SJCRH30 (cell line): ENCODE results near the gene PAX7. TPM values are rescaled to one million over a fixed set of nuclear protein-coding genes. Genes with fewer than 3 reads are reported as not detected.

Source experiments
- DNase-seq, 2 experiments: peaks; one replicate each; pipeline ENCODE4 v3.0.0-alpha.2; 2015 to 2020
- H3K27ac ChIP-seq: fragments of 250-450 bp; sonication (Bioruptor Pico); 2 replicates; pipeline ENCODE4 v1.5.1; 2020; ENCODE audit warnings: mild to moderate bottlenecking, moderate library complexity
- H3K27me3 ChIP-seq: fragments of 250-450 bp; sonication (Bioruptor Pico); 2 replicates; pipeline ENCODE4 v1.5.1; 2020; ENCODE audit warnings: mild to moderate bottlenecking, moderate library complexity
- H3K36me3 ChIP-seq: fragments of 250-450 bp; sonication (Bioruptor Pico); 2 replicates; pipeline ENCODE4 v1.5.1; 2020; ENCODE audit warnings: mild to moderate bottlenecking, moderate library complexity
- H3K4me1 ChIP-seq: fragments of 250-450 bp; sonication (Bioruptor Pico); 2 replicates; pipeline ENCODE4 v1.5.1; 2020; ENCODE audit warnings: mild to moderate bottlenecking, moderate library complexity
- H3K4me3 ChIP-seq: fragments of 250-450 bp; sonication (Bioruptor Pico); 2 replicates; pipeline ENCODE4 v1.5.1; 2020; ENCODE audit warnings: mild to moderate bottlenecking, moderate library complexity
- H3K9me3 ChIP-seq: fragments of 250-450 bp; sonication (Bioruptor Pico); replicated peaks from 2 replicates; pipeline ENCODE4 v1.5.1; 2020; ENCODE audit warnings: mild to moderate bottlenecking, moderate library complexity
- total RNA-seq: library from RNA; depleted of rRNA; stranded (reverse); fragments of >200 nt; shearing (Covaris generic); gene quantifications from 2 replicates; pipeline ENCODE4 v1.2.3, GENCODE V29; 2014

The PAX7 gene
- total RNA-seq, 1 experiment from 2014 or later = 0.16 TPM

- no peaks in the 10 kb centered on the region for H3K4me1 ChIP-seq
- no peak overlapping the region for H3K27ac ChIP-seq
- H3K9me3 ChIP-seq = no peaks in the 10 kb centered on the region
- no peak overlapping the region for H3K4me3 ChIP-seq
- 0 out of 2 replicates have a peak, but pooled peaks cover 4% of the 10 kb centered on the region for H3K27me3 ChIP-seq
- no peaks in the 10 kb centered on the region for H3K36me3 ChIP-seq
- no peak for DNase-seq
Measured at GRCh38 chr1:18727956-18728355, 97.3 kb downstream of the PAX7 start.

GRCh38 chr1:18730321-18730720 is 99.7 kb downstream of the PAX7 start:
- no peak overlapping the region for H3K4me3 ChIP-seq
- H3K36me3 ChIP-seq = no peaks in the 10 kb centered on the region
- H3K27ac ChIP-seq = no peak overlapping the region
- no peaks in the 10 kb centered on the region for H3K9me3 ChIP-seq
- H3K27me3 ChIP-seq = peaks cover 11% of the 10 kb centered on the region; the same call in 1 of the 2 replicates
- DNase-seq = no peak
- no peaks in the 10 kb centered on the region for H3K4me1 ChIP-seq

- no peak overlapping the region for H3K27ac ChIP-seq
- no peaks in the 10 kb centered on the region for H3K36me3 ChIP-seq
- H3K27me3 ChIP-seq = peaks cover 14% of the 10 kb centered on the region; the same call in 1 of the 2 replicates
- no peak for DNase-seq
- H3K4me1 ChIP-seq = no peaks in the 10 kb centered on the region
- H3K4me3 ChIP-seq = no peak overlapping the region
- H3K9me3 ChIP-seq = no peaks in the 10 kb centered on the region
Measured at GRCh38 chr1:18731148-18731547, 100.5 kb downstream of the PAX7 start.

GRCh38 chr1:18731591-18732235 is 101.1 kb downstream of the PAX7 start:
- peaks cover 14% of the 10 kb centered on the region; the same call in 1 of the 2 replicates for H3K27me3 ChIP-seq

GRCh38 chr1:18732686-18733085 is 102.0 kb downstream of the PAX7 start:
- Histone ChIP-seq H3K4me1 (no peaks in the 10 kb centered on the region), H3K27me3 (peaks cover 11% of the 10 kb centered on the region; the same call in 1 of the 2 replicates), H3K4me3 (no peak overlapping the region), H3K27ac (no peak overlapping the region), H3K9me3 (peaks cover 2% of the 10 kb centered on the region; the same call in 1 of the 2 replicates), H3K36me3 (no peaks in the 10 kb centered on the region)
- DNase-seq = no peak

More at GRCh38 chr1:18731591-18732235, 101.1 kb downstream of the PAX7 start:
- H3K27ac ChIP-seq = no peak overlapping the region
- H3K36me3 ChIP-seq = no peaks in the 10 kb centered on the region
- no peaks in the 10 kb centered on the region for H3K4me1 ChIP-seq
- no peak overlapping the region for H3K4me3 ChIP-seq
- no peak for DNase-seq
- no peaks in the 10 kb centered on the region for H3K9me3 ChIP-seq

GRCh38 chr1:18734001-18734400 is 103.4 kb downstream of the PAX7 start:
- H3K9me3 ChIP-seq = peaks cover 4% of the 10 kb centered on the region; the same call in 1 of the 2 replicates
- H3K4me3 ChIP-seq = no peak overlapping the region
- peaks cover 11% of the 10 kb centered on the region; the same call in 1 of the 2 replicates for H3K27me3 ChIP-seq
- no peak for DNase-seq
- H3K36me3 ChIP-seq = no peaks in the 10 kb centered on the region
- H3K4me1 ChIP-seq = no peaks in the 10 kb centered on the region
- H3K27ac ChIP-seq = no peak overlapping the region

GRCh38 chr1:18734461-18735223 is 104.0 kb downstream of the PAX7 start:
- DNase-seq = no peak

GRCh38 chr1:18735224-18735997 is 104.8 kb downstream of the PAX7 start:
- Histone ChIP-seq H3K4me3 (no peak overlapping the region), H3K36me3 (no peaks in the 10 kb centered on the region), H3K4me1 (no peaks in the 10 kb centered on the region), H3K27me3 (peaks cover 11% of the 10 kb centered on the region; the same call in 1 of the 2 replicates), H3K9me3 (peaks cover 4% of the 10 kb centered on the region; the same call in 1 of the 2 replicates), H3K27ac (no peak overlapping the region)
- DNase-seq = no peak

More at GRCh38 chr1:18734461-18735223, 104.0 kb downstream of the PAX7 start:
- Histone ChIP-seq H3K27ac (no peak overlapping the region), H3K27me3 (peaks cover 11% of the 10 kb centered on the region; the same call in 1 of the 2 replicates), H3K4me3 (no peak overlapping the region), H3K36me3 (no peaks in the 10 kb centered on the region), H3K9me3 (peaks cover 4% of the 10 kb centered on the region; the same call in 1 of the 2 replicates), H3K4me1 (no peaks in the 10 kb centered on the region)

- H3K9me3 ChIP-seq = peaks cover 4% of the 10 kb centered on the region; the same call in 1 of the 2 replicates
- H3K27me3 ChIP-seq = peaks cover 11% of the 10 kb centered on the region; the same call in 1 of the 2 replicates
- H3K4me1 ChIP-seq = no peaks in the 10 kb centered on the region
- DNase-seq = no peak
- H3K4me3 ChIP-seq = no peak overlapping the region
- H3K27ac ChIP-seq = no peak overlapping the region
- H3K36me3 ChIP-seq = no peaks in the 10 kb centered on the region
Measured at GRCh38 chr1:18736958-18737357, 106.3 kb downstream of the PAX7 start.

- Histone ChIP-seq H3K27ac (no peak overlapping the region), H3K4me1 (no peaks in the 10 kb centered on the region), H3K9me3 (peaks cover 4% of the 10 kb centered on the region; the same call in 1 of the 2 replicates), H3K4me3 (no peak overlapping the region), H3K27me3 (peaks cover 11% of the 10 kb centered on the region; the same call in 1 of the 2 replicates), H3K36me3 (no peaks in the 10 kb centered on the region)
- no peak for DNase-seq
Measured at GRCh38 chr1:18738126-18738525, 107.5 kb downstream of the PAX7 start.

GRCh38 chr1:18738617-18739016 is 108.0 kb downstream of the PAX7 start:
- DNase-seq = no peak
- peaks cover 11% of the 10 kb centered on the region; the same call in 1 of the 2 replicates for H3K27me3 ChIP-seq
- peaks cover 4% of the 10 kb centered on the region; the same call in 1 of the 2 replicates for H3K9me3 ChIP-seq
- H3K4me1 ChIP-seq = no peaks in the 10 kb centered on the region
- H3K36me3 ChIP-seq = no peaks in the 10 kb centered on the region
- H3K4me3 ChIP-seq = no peak overlapping the region
- H3K27ac ChIP-seq = no peak overlapping the region

- Histone ChIP-seq H3K36me3 (no peaks in the 10 kb centered on the region), H3K27ac (no peak overlapping the region), H3K4me3 (no peak overlapping the region), H3K4me1 (no peaks in the 10 kb centered on the region), H3K27me3 (peaks cover 11% of the 10 kb centered on the region; the same call in 1 of the 2 replicates), H3K9me3 (peaks cover 4% of the 10 kb centered on the region; the same call in 1 of the 2 replicates)
- no peak for DNase-seq
Measured at GRCh38 chr1:18739408-18739807, 108.8 kb downstream of the PAX7 start.

GRCh38 chr1:18739897-18740296 is 109.3 kb downstream of the PAX7 start:
- H3K4me1 ChIP-seq = no peaks in the 10 kb centered on the region
- no peaks in the 10 kb centered on the region for H3K36me3 ChIP-seq
- DNase-seq = no peak
- H3K27ac ChIP-seq = no peak overlapping the region
- no peak overlapping the region for H3K4me3 ChIP-seq
- H3K27me3 ChIP-seq = peaks cover 8% of the 10 kb centered on the region; the same call in 1 of the 2 replicates
- H3K9me3 ChIP-seq = peaks cover 4% of the 10 kb centered on the region; the same call in 1 of the 2 replicates

- no peaks in the 10 kb centered on the region for H3K36me3 ChIP-seq
- H3K27me3 ChIP-seq = peaks cover under 1% of the 10 kb centered on the region; the same call in 1 of the 2 replicates
- H3K4me3 ChIP-seq = no peak overlapping the region
- H3K9me3 ChIP-seq = peaks cover 4% of the 10 kb centered on the region; the same call in 1 of the 2 replicates
- DNase-seq = no peak
- H3K27ac ChIP-seq = no peak overlapping the region
- no peaks in the 10 kb centered on the region for H3K4me1 ChIP-seq
Measured at GRCh38 chr1:18740617-18741016, 110.0 kb downstream of the PAX7 start.
